Upper lobe of left lung (tissue), 6 donors: ENCODE measurements around the gene PHACTR1. TPM values are rescaled to one million over a fixed set of nuclear protein-coding genes. Genes with fewer than 3 reads are reported as not detected.
A peak's percentile ranks its signal among the peaks of the same experiment; 100 is the strongest.
"Not testable (repeated sequence)": the region's sequence is repeated elsewhere in the genome, so short reads cannot be mapped to it uniquely, and the experiment has no call there.

ENCODE experiments used
- ATAC-seq, 2 donors: fragments of 200-7000 bp; cut with Tn5 transposase; one replicate each; pipeline ENCODE4 v1.9.1; 2022; ENCODE audit warnings: mild to moderate bottlenecking in 2 of 2, moderate library complexity in 2 of 2; ENCODE audit not compliant: low FRiP score in 2 of 2
- DNase-seq, 2 donors: peaks; one replicate each; pipeline ENCODE4 v3.0.0-alpha.2; 2019 to 2020
- H3K27ac ChIP-seq, 4 donors: fragments of 200-600 bp; sonication (generic); one replicate each; pipeline ENCODE4 v1.5.1; 2016 to 2019
- H3K27me3 ChIP-seq, 4 donors: fragments of 200-600 bp; sonication (generic); one replicate each; pipeline ENCODE4 v1.5.1; 2017 to 2019
- H3K36me3 ChIP-seq, 4 donors: fragments of 200-600 bp; sonication (generic); one replicate each; pipeline ENCODE4 v1.5.1; 2016 to 2019
- H3K4me1 ChIP-seq, 4 donors: fragments of 200-600 bp; sonication (generic); one replicate each; pipeline ENCODE4 v1.5.1; 2018 to 2019
- H3K4me3 ChIP-seq, 4 donors: fragments of 200-600 bp; sonication (generic); one replicate each; pipeline ENCODE4 v1.5.1; 2017 to 2019; ENCODE audit warnings: mild to moderate bottlenecking in 2 of 4, moderate library complexity in 1 of 4
- H3K9me3 ChIP-seq, 4 donors: fragments of 200-600 bp; sonication (generic); one replicate each; pipeline ENCODE4 v1.5.1; 2018 to 2019
- EP300 ChIP-seq, 4 donors: sonication (generic); formaldehyde crosslinking; IDR thresholded peaks; one replicate each; pipeline ENCODE4 v1.5.1; 2017; ENCODE audit warnings: antibody characterized with exemption in 4 of 4, control low read depth in 2 of 4
- POLR2A ChIP-seq, 4 donors: fragments of 450-650 bp; IDR thresholded peaks; one replicate each; pipeline ENCODE4 v1.5.1; 2016 to 2017; ENCODE audit warnings: antibody characterized with exemption in 4 of 4, mild to moderate bottlenecking in 2 of 4
- POLR2AphosphoS5 ChIP-seq, 2 donors: sonication (generic); formaldehyde crosslinking; IDR thresholded peaks; one replicate each; pipeline ENCODE4 v1.5.1; 2017; ENCODE audit warnings: antibody characterized with exemption in 2 of 2
- WGBS, 2 donors: methylation state at CpG; one replicate each; pipeline ENCODE4 v1.1.5; 2017 to 2018; 5-methylcytosine and 5-hydroxymethylcytosine counted together
- total RNA-seq, 6 donors: library from RNA; depleted of rRNA in 4 of 6; stranded (reverse); fragments of >200 nt in 4 of 6; gene quantifications; one replicate each; pipeline versions ENCODE4 v1.1.0 to v1.2.1, GENCODE V29; 2016 to 2021
- TF ChIP-seq, protein P1 (sequence below), 6 experiments: fragments of 450-650 bp in 4 of 6; fragments of 200-600 bp in 2 of 6; sonication (generic) in 2 of 6; IDR thresholded peaks; one replicate each; pipeline ENCODE4 v1.5.1; 2016 to 2019; ENCODE audit warnings: antibody characterized with exemption in 6 of 6
- donor health status: DM: no; HTN: no; CAD: no; lungs with moderate emphysema.
- donor health status: DM: no; HTN: yes; CAD: no; lungs with severe emphysema.

Gene PHACTR1
- total RNA-seq, 6 donors from 2014 or later = 63.2 to 121 (median 90.9) TPM

DNA sequence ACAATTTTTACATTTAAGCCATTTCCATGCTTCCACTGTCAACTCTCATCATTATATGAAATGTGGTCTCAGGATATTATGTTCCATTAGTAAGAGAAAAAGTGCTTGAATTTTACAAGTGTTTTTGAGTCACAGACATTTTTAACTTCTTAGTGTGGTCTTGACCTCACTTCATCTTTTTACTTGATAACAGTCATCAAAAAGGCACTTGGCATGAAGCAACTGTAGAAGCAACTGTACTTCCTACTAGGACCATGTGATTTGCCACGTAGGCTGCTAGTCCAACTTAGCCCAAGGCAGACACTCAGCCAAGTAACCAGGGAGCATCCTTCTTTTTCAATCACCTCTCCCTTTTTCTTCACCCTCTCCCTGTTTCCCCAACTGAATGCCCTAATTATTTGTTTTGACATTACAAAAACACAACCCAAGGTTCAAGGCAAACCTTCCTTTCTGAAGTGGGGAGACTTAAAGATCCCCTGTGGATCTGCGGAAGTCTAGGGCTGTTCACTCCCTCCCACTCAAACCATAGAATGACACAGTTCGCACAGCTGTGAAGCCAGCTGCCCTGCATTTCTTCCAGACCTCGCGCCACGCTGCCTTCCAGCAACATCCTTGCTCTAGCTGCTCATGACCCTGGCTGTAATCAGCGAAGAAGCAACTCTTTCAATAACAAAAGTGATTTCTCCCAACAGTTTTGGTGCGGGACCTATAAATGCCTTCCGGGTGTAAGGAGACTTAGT is 45.0 kb downstream of the PHACTR1 start:
- ATAC-seq = no peak
- WGBS, 2 donors = 75 to 80% methylated on average over 9 of the region's 9 CpGs
- TF ChIP-seq, protein P1, sequence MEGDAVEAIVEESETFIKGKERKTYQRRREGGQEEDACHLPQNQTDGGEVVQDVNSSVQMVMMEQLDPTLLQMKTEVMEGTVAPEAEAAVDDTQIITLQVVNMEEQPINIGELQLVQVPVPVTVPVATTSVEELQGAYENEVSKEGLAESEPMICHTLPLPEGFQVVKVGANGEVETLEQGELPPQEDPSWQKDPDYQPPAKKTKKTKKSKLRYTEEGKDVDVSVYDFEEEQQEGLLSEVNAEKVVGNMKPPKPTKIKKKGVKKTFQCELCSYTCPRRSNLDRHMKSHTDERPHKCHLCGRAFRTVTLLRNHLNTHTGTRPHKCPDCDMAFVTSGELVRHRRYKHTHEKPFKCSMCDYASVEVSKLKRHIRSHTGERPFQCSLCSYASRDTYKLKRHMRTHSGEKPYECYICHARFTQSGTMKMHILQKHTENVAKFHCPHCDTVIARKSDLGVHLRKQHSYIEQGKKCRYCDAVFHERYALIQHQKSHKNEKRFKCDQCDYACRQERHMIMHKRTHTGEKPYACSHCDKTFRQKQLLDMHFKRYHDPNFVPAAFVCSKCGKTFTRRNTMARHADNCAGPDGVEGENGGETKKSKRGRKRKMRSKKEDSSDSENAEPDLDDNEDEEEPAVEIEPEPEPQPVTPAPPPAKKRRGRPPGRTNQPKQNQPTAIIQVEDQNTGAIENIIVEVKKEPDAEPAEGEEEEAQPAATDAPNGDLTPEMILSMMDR (IDR thresholded peaks at IDR 0.05) = no peak
- no peak for TF ChIP-seq POLR2A (IDR thresholded peaks at IDR 0.05)
- TF ChIP-seq POLR2AphosphoS5 (IDR thresholded peaks at IDR 0.05) = no peak
- TF ChIP-seq EP300 (IDR thresholded peaks at IDR 0.05) = no peak

GRCh38 chr6:12762731-12763434 is 46.3 kb downstream of the PHACTR1 start:
- 88 to 92% methylated on average over 12 of the region's 12 CpGs for WGBS, 2 donors
- not testable (repeated sequence) for ATAC-seq, DNase-seq, H3K27ac ChIP-seq, H3K27me3 ChIP-seq, H3K9me3 ChIP-seq, H3K36me3 ChIP-seq, H3K4me3 ChIP-seq, H3K4me1 ChIP-seq

More for the DNA sequence above, 45.0 kb downstream of the PHACTR1 start:
- H3K27ac ChIP-seq = no peak overlapping the region
- no peaks in the 10 kb centered on the region for H3K36me3 ChIP-seq
- H3K27me3 ChIP-seq = no peaks in the 10 kb centered on the region
- H3K9me3 ChIP-seq = no peaks in the 10 kb centered on the region
- no peak for DNase-seq
- no peaks in the 10 kb centered on the region for H3K4me1 ChIP-seq
- no peak overlapping the region for H3K4me3 ChIP-seq

GRCh38 chr6:12766365-12766764 is 49.8 kb downstream of the PHACTR1 start:
- H3K9me3 ChIP-seq = no peaks in the 10 kb centered on the region
- no peaks in the 10 kb centered on the region for H3K36me3 ChIP-seq
- no peak for ATAC-seq
- H3K4me3 ChIP-seq = no peak overlapping the region
- 76 to 85% methylated on average over 3 of the region's 3 CpGs for WGBS, 2 donors
- H3K27ac ChIP-seq = no peak overlapping the region
- no peaks in the 10 kb centered on the region for H3K27me3 ChIP-seq
- no peak for TF ChIP-seq POLR2AphosphoS5 (IDR thresholded peaks at IDR 0.05)
- TF ChIP-seq, protein P1 (IDR thresholded peaks at IDR 0.05) = no peak
- TF ChIP-seq POLR2A (IDR thresholded peaks at IDR 0.05) = no peak
- H3K4me1 ChIP-seq = no peaks in the 10 kb centered on the region
- DNase-seq = no peak

- TF ChIP-seq, protein P1 (IDR thresholded peaks at IDR 0.05) = no peak
- TF ChIP-seq POLR2AphosphoS5 (IDR thresholded peaks at IDR 0.05) (no peak), EP300 (IDR thresholded peaks at IDR 0.05) (no peak), POLR2A (IDR thresholded peaks at IDR 0.05) (no peak)
- no peak for ATAC-seq
These were observed 50.4 kb downstream of the PHACTR1 start for GRCh38 chr6:12767016-12767415.

DNA sequence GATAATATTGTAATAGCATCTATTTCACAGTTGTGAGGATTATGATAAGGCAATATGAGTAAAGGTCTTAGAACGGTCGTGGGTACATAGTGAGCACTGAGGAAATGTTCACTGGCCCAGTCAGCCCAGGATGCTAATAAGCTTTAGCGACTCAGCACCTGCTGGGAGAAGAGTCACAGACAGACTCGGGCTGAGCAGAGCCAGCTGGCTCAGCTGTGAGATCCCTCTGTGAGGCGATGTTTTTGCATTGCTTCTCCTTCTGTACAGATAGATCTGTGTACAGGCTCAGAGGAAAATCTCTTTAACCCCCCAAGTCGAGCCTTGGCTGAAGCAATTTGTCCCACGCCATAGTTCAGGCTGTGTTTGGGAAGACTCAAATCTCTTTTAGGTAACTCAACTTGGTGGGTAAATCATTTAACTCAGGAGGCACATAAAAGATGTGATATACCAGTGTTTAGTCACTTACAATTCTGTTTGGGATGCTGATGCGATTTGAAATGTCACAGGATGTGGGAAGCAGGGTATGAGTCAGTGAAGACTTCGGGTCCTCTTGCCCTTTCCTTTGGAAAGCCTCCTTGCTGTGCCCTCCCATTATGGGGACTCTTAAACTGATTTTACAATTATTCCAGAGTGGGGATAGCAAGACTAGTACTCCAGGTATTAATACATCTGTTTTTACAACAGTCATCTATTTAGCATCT is 53.1 kb downstream of the PHACTR1 start:
- WGBS, 2 donors = 66 to 71% methylated on average over 9 of the region's 9 CpGs
- TF ChIP-seq, protein P1 (IDR thresholded peaks at IDR 0.05) = no peak
- TF ChIP-seq POLR2A (IDR thresholded peaks at IDR 0.05) (no peak), POLR2AphosphoS5 (IDR thresholded peaks at IDR 0.05) (no peak), EP300 (IDR thresholded peaks at IDR 0.05) (no peak)
- no peak overlapping the region for H3K27ac ChIP-seq
- no peaks in the 10 kb centered on the region for H3K27me3 ChIP-seq
- no peaks in the 10 kb centered on the region for H3K9me3 ChIP-seq
- no peaks in the 10 kb centered on the region for H3K4me1 ChIP-seq
- no peak overlapping the region for H3K4me3 ChIP-seq
- DNase-seq = no peak
- H3K36me3 ChIP-seq = no peaks in the 10 kb centered on the region
- ATAC-seq = no peak

More at GRCh38 chr6:12767016-12767415, 50.4 kb downstream of the PHACTR1 start:
- Histone ChIP-seq H3K27ac (no peak overlapping the region), H3K4me3 (no peak overlapping the region), H3K9me3 (no peaks in the 10 kb centered on the region), H3K36me3 (no peaks in the 10 kb centered on the region), H3K27me3 (no peaks in the 10 kb centered on the region), H3K4me1 (no peaks in the 10 kb centered on the region)
- 79 to 93% methylated on average over 3 of the region's 3 CpGs for WGBS, 2 donors
- peak in 1 of 2 donors; percentile 26 for DNase-seq
